ENCODE measurements around the gene DDC.

DNA sequence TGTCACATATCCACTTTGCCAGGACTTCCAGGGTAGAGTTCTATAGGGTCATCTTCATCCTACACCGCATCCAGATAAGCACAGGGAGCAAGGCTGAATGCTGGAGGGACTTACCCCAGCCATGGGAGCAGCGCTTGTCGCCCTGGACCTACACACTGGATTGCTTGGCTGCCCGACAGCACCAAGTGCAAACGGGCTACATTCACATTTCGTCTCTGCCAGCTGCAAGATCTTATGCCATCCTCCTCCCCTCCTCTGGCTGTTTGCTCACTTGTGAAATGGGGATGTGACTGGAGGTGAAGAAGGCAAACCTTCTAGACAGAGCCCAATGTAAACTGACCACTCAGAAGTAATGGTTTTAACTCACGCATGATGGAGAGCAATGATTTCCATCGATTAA, 1.0 kb downstream of the DDC start:
- TF ChIP-seq, protein P1, sequence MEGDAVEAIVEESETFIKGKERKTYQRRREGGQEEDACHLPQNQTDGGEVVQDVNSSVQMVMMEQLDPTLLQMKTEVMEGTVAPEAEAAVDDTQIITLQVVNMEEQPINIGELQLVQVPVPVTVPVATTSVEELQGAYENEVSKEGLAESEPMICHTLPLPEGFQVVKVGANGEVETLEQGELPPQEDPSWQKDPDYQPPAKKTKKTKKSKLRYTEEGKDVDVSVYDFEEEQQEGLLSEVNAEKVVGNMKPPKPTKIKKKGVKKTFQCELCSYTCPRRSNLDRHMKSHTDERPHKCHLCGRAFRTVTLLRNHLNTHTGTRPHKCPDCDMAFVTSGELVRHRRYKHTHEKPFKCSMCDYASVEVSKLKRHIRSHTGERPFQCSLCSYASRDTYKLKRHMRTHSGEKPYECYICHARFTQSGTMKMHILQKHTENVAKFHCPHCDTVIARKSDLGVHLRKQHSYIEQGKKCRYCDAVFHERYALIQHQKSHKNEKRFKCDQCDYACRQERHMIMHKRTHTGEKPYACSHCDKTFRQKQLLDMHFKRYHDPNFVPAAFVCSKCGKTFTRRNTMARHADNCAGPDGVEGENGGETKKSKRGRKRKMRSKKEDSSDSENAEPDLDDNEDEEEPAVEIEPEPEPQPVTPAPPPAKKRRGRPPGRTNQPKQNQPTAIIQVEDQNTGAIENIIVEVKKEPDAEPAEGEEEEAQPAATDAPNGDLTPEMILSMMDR (IDR thresholded peaks at IDR 0.05), result no peak
- TF ChIP-seq POLR2A (IDR thresholded peaks at IDR 0.05) (no peak), EP300 (IDR thresholded peaks at IDR 0.05) (no peak), POLR2AphosphoS5 (IDR thresholded peaks at IDR 0.05) (no peak)

All from sigmoid colon (tissue), 4 donors.